ENCODE data around the gene TMEFF2. TPM values are rescaled to one million over a fixed set of nuclear protein-coding genes. Genes with fewer than 3 reads are reported as not detected.

Gene TMEFF2
- total RNA-seq, 1 donor from 2014 or later = 0.16 TPM

DNA sequence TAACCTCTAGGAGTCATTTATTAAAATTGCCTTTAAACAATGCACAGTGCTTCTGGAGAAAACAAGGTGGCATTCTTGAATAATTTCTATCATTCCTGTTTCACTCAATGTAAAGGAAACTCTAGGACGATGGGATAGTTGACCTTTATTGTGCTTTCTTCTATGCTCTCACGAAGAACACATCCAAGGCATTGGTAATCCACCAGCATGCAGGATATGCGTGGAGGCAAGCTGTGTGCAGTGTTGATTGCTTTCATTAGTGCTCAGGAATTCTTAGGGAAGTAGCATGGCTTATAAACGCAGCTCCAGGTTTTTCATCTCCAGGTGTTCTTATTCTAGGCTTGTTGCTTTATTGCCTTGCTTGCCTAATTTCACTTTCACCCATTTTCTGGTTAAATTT is 289.4 kb downstream of the TMEFF2 start:
- H3K27ac ChIP-seq (replicated peaks) = no peak overlapping the region
- H3K36me3 ChIP-seq = no peaks in the 10 kb centered on the region
- no peak for DNase-seq
- peaks cover 11% of the 10 kb centered on the region for H3K4me1 ChIP-seq
- TF ChIP-seq, protein P1, sequence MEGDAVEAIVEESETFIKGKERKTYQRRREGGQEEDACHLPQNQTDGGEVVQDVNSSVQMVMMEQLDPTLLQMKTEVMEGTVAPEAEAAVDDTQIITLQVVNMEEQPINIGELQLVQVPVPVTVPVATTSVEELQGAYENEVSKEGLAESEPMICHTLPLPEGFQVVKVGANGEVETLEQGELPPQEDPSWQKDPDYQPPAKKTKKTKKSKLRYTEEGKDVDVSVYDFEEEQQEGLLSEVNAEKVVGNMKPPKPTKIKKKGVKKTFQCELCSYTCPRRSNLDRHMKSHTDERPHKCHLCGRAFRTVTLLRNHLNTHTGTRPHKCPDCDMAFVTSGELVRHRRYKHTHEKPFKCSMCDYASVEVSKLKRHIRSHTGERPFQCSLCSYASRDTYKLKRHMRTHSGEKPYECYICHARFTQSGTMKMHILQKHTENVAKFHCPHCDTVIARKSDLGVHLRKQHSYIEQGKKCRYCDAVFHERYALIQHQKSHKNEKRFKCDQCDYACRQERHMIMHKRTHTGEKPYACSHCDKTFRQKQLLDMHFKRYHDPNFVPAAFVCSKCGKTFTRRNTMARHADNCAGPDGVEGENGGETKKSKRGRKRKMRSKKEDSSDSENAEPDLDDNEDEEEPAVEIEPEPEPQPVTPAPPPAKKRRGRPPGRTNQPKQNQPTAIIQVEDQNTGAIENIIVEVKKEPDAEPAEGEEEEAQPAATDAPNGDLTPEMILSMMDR (IDR thresholded peaks at IDR 0.05; ENCODE audit: borderline replicate concordance) = no peak
- H3K4me3 ChIP-seq = no peak overlapping the region
- intact Hi-C loops (cut with micrococcal nuclease) = no loop called here
- H3K27me3 ChIP-seq (ENCODE audit: low read depth) = no peaks in the 10 kb centered on the region
- no peaks in the 10 kb centered on the region for H3K9me3 ChIP-seq (replicated peaks)

DNA sequence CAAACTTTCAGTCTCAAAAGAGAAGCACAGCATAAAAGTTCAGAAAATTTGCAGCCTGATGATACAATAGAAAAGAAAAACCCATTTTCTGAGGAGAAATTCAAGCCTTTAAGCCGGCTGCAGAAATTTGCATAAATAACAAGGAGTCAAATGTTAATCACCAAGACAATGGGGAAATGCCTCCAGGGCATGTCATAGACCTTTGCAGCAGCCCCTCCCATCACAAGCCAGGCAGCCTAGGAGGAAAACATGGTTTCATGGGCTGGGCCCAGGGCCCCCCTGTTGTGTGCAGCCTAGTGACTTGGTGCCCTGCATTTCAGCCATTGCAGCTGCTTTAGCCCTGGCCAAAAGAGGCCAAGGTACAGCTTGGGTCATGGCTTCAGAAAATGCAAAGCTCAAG is 293.7 kb downstream of the TMEFF2 start:
- H3K4me1 ChIP-seq = no peaks in the 10 kb centered on the region
- intact Hi-C loops (cut with micrococcal nuclease) = no loop called here
- TF ChIP-seq, protein P1 (IDR thresholded peaks at IDR 0.05; ENCODE audit: borderline replicate concordance) = no peak
- no peak for DNase-seq
- no peak overlapping the region for H3K4me3 ChIP-seq
- no peaks in the 10 kb centered on the region for H3K9me3 ChIP-seq (replicated peaks)
- no peaks in the 10 kb centered on the region for H3K36me3 ChIP-seq
- no peak overlapping the region for H3K27ac ChIP-seq (replicated peaks)
- H3K27me3 ChIP-seq (ENCODE audit: low read depth) = no peaks in the 10 kb centered on the region

DNA sequence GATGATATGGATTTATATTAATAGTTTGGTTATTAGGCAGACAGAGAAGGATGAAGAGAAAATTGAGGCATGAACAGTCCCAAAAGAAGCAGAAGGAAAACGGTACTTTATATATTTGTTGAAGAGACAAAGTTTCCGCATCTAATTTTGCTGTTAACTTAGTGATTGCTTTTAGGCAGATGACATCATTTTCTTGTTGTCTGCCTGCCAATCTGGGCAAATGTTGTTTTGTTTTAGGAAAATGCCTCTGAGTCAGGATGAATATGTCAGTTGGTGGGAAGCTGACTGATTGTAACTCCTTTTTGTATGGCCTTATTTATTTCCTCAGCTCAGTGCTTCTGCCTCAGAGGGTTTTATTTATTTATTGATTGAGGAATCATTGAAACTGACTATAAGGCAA is 295.3 kb downstream of the TMEFF2 start:
- intact Hi-C loops (cut with micrococcal nuclease) = no loop called here
- no peaks in the 10 kb centered on the region for H3K36me3 ChIP-seq
- TF ChIP-seq, protein P1 (IDR thresholded peaks at IDR 0.05; ENCODE audit: borderline replicate concordance) = no peak
- no peaks in the 10 kb centered on the region for H3K9me3 ChIP-seq (replicated peaks)
- no peak for DNase-seq
- no peak overlapping the region for H3K4me3 ChIP-seq
- H3K27me3 ChIP-seq (ENCODE audit: low read depth) = no peaks in the 10 kb centered on the region
- no peaks in the 10 kb centered on the region for H3K4me1 ChIP-seq
- H3K27ac ChIP-seq (replicated peaks) = no peak overlapping the region
